ENCODE data around the gene GLCE.
"Not testable (repeated sequence)": the region's sequence is repeated elsewhere in the genome, so short reads cannot be mapped to it uniquely, and the experiment has no call there.

GLCE gene

DNA sequence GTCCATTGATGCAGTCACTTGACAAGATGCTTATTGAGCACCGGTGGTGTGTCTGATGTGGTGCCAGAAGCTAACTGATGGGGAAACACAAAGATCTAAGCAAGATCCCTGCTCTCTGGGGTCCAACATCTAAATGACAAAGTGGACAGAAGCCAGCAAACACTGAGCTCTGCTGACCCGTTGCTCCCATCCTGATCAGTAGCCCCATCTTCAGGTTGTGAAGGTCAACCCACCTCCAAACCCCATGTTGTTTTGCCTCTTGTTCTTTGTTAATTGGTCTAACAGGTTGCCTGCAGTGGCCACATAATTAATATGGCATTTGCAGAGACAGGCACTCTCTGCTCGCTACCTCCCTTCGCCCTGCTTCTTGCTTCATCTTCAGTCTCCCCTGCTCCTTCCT, 21.5 kb upstream of the GLCE start:
- DNase-seq: no peak

DNA sequence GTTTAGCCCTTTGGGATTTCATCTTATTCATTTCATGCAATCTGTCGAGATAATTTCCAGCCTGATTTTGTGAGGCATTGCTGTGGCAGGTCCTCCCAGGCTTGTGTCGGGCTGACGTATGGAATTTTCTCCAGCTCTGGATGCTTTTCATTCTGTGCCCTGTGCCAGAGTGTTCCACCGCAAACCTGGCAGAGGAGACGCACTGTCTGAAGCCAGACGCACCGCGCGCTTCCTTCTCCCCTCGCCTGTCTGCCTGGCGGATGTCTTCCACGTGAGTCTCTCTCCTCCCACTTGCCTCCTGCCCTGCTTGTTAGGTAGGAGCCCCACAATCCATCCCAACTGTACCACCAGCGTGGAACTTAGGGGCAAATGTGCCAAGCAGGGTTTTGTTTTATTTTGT, 20.1 kb upstream of the GLCE start:
- no peak for DNase-seq

DNA sequence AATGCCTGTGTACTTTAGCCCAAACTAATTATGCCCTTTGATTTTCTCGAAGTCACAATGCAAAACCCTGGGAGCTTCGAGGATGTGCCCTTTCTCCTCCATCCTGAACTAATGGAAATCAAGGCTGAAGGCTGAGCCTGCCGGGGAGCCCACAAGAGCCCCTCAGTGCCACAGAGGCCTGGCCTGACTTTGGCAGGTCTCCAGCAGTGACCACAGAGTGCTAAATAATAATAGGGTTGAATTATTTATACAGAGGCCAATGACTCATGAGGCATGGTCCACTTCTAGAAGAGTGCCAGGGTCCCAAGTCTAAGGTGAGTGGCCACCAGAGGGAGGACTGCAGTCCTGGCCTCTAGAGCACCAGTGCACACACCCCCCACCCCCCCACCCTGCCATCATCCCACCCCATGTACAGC, 19.1 kb upstream of the GLCE start:
- DNase-seq: no peak

DNA sequence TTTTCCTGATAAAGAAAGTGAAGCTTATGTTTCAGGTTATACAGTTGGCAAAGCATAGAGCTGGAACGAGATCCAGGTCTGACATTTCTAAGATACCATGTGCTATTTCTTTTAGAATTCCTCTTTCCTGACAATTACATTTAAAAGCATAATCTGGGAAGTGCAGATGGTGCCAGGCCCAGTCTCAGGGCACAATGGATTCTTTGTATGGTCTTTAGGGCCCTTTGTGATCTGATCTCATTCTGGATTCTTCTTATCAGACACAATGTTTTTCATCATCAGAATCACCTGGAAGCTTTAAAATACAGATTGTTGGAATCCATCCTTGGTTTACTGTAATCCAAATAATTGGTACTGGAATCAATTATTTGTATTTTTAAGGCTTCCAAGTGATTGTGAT, 18.6 kb upstream of the GLCE start:
- no peak for DNase-seq

DNA sequence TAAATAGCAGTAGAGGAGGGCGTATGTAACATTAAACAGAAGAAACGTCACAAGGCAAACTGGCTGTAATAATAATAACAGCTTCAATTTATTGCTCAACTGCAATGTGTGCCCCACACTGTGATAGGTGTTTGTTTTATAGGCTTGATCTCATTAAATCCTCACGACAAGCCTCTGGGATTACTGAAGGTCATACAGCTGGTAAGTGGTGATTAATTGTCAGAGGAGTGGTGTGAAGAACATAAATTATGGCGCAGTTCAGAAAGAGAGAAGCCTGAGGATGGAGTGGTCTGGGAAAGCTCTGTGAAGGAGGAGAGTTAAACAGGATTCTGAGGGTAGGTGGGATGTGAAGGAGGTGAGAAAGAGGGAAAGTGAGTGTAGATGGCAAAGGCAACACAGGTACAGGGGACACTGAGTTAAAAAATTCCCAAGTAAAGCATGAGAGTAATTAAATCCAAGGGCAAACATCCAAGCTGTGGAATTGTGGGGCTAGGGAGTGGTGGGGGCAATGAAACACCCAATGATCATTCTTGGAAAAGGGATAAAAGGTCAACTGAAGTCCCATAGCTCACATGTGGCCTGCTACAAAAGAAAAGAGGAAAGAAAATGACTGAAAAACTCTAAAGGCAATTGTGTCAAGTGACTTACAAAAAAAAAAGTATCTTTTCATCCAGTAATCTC, 16.5 kb upstream of the GLCE start:
- no peak for DNase-seq

DNA sequence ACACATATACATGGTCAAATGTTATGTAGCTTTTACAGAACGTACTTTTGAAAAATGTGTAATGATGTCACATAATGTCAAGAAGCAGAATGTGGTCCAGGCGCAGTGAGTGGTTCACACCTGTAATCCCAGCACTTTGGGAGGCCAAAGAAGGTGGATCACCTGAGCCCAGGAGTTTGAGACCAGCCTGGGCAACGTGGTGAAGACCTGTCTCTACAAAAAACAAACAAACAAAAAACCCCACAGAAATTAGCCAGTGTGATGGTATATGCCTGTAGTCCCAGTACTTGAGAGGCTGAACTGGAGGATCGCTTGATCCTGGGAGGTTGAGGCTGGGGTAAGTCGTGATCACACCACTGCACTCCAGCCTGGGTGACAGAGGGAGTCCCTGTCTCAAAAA, 15.9 kb upstream of the GLCE start:
- DNase-seq: no peak

DNA sequence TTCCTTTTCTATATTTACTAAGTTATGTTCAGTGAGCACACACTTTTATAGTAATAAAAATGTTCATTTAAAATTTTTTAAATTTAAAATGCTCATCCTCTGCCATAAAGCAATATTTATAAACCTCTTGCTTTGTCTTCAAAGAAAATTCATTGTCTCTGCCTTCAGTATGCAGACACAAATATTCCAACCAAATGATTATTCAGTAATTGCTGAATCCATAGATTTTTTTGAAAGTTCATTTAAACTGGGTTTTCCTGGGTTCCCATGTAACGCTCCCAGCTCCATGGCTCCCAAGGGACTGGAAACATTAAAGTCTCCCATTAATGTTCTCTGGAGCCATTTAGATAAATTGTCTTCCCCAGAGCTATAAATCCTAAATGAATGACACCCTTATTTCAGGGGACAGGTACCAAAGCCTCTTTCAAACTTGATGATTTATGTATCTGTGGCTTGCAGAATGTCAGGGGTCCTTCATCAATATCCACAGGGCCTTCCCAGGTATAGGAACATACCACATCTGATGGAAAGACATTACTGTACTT, 15.2 kb upstream of the GLCE start:
- DNase-seq: no peak

DNA sequence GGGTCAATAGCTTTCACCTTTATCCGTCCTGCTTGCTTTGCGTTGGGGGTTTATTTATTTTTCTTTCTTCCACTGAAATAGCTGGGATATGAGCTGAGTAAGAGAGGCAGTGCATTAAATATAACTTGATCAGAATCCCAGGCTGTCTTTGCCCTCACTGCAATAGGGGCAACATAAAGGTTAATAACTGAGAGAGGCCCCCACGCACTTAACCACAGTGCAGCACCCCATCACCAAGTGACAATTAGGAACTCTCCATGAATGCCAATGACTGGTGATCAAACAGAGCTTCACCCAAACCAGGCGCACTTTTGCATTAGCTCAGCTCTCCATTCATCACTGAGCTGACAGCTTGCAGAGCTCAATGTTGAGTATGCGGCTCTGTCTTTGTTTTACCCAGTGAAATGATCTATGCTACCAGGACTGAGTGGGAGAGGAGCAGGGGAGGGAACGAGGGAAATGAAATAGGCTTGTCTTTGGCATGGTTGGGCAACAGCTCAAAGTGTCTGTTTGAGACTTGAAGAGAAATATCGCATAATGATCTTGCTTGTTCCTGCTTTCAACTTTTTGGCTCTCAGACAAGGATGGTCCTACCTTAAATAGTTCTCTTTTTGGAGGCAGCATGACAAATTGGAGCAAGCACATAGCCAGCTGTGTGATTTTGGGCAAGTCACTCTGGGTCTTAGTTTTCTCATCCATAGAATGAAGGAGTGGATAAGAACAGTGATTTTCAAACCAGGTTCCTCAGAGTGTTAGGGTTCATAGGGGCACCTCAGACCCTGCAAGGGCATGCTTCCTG, 14.5 kb upstream of the GLCE start:
- no peak for DNase-seq

DNA sequence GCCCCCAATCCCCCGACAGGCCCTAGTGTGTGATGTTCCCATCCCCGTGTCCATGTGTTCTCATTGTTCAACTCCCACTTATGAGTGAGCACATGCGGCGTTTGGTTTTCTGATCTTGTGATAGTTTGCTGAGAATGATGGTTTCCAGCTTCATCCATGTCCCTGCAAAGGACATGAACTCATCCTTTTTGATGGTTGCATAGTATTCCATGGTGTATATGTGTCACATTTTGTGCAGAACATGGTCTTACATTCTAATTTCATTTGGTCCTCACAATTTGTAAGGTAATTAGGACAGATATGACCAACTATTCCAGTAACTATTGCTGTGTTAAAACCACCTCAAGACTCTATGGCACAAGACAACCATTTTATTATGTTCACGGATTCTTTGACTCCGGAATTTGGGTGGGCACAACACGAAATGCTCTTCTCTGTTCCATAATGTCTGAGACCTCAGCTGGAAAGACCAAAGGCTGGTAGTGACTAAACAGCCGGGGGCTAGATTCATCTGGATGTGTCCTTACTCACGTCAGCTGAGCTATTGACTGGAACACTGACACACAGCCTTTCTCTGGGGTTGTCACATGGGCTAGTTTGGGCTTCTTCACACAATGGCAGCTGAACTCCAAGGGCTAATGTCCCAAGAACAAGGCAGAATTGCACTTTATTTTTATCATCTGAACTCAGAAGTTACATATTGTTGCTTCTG, 13.6 kb upstream of the GLCE start:
- no peak for DNase-seq

DNA sequence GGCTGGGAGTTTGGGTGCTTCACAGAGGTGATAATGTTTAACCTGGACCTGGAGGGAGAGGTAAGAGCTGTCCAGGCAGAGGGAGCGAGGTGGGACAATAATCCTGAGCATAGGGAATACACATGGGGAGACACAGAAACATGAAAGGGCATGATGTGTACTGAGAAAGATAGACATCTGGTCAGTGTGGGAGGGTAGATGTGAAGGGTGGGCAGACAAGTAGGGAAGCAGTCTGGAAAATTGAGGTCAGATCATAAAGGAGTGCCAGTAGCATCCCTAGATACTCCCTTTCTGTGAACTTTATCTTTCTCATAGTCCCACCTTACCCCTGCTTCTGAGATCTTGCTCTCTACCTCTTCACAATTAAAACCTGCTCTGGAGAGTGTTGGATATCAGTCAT, 12.0 kb upstream of the GLCE start:
- DNase-seq: no peak

DNA sequence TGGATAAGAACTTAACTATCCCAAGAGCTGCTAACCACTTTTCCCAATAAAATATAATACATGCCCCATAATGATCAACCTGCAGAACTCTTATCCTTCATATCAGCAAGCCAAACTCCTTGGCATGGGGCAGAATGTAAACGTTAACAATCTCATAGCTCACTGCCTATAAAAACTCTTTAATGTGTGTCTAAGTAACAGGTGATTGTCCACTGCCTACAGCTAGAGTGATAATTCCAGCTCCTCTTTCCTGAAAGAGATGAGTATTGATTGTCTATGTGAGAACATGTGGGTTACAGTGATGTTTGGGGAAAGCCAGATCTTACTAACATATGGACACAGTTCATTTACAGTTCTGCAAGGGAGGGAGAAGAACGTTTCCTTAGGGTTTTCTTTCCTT, 11.3 kb upstream of the GLCE start:
- no peak for DNase-seq

DNA sequence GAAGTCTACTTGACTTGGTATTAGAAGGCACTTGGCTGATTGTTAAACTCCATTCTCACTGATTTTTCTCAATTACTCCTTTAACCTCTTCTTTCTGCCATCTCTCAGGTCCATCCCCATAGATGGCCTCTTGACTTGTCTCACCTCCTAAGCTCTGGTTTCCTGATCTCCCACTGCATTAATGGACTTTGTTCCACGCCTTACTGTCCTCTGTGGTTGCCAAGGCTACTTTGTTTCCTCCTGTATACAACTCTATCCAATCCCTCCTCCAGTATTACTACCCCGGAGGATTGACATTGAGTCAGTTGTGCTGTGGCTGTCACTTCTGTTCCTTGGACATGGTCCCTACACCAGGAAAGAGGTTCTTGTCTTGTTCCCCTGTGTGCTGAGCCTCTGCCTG, 10.6 kb upstream of the GLCE start:
- no peak for DNase-seq

DNA sequence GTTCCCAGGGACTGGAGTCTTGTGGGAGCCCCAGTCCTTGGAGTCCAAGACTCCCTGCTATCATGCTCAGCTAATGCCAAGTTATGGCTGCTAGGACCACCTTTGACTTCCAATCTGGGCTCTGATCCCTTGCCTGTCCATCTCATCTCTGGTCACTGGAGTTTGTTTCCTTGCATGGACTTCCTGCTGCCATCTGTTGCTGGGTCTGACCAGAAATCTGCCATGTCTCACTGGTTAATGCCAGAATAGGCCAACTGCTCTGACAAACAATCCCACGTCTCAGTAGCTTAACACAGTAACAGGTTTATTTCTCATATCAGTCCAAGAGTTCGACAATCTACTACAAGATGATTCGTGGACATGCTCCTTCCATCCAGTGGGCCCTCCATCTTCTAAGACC, 10.1 kb upstream of the GLCE start:
- DNase-seq: no peak

DNA sequence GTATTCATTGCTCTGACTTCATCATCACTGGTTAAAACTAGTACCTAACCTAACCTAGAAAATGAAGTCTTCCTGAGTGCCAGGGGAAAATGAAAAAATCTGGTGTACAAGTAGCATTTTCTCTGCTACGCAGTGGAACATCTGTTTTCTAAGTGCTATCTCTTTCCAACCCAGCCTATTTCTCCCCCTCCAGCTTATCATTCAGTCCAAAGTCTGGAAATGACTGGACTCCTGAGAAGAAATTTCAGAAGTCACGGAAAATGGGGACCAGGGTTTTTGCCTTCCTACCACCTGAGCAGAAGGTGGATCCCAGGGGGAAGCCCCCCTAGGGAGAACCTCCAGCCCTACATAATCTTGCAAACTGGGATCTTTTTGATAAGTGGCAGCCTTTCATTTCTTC, 9.6 kb upstream of the GLCE start:
- no peak for DNase-seq

DNA sequence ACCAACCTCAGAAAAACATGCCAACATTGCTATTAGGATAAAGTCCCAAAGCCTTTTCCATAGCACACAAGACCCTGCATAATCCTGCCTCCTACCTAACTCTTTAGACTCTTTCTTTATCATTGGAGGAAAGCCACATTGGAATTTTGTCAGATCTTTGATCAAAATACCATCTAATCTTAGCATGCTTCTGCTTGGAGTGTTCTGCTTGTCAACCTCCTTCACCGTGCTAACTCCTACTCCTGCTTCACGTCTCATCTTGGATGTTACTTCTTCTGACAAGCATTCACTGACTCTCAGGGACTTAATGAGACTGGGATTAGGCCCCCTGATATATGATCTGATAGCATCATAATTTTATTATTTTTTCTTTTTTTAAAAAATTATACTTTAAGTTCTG, 7.4 kb upstream of the GLCE start:
- DNase-seq: no peak

DNA sequence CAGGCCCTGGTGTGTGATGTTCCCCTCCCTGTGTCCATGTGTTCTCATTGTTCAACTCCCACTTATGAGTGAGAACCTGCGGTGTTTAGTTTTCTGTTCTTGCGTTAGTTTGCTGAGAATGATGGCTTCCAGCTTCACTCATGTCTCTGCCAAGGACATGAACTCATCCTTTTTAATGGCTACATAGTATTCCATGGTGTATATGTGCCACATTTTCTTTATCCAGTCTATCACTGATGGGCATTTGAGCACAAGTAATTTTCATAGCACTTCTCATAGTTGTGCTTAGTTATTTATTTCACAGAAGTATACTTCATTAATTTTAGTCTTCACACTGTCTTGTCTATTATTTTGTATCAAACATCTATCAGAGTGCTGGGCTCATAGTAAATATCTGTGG, 6.8 kb upstream of the GLCE start:
- DNase-seq: not testable (repeated sequence)

DNA sequence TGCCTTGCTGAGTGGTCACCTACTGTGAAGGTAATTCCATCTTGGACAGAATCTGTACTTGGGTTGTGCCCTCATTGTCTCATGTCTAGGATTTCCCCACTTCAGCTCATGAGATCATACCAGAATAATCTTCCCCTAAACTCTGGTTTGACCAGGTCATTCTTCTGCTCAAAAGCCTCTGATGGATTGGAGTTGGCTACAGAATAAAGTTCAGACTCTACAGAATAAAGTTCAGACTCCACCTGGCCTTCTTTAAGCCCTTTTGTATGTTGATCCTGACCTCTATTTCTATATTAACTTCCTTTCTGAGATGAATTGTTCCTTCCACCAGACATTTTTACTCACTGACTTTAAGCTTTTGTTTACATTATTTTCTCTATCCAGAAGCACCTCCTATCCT, 6.4 kb upstream of the GLCE start:
- no peak for DNase-seq

DNA sequence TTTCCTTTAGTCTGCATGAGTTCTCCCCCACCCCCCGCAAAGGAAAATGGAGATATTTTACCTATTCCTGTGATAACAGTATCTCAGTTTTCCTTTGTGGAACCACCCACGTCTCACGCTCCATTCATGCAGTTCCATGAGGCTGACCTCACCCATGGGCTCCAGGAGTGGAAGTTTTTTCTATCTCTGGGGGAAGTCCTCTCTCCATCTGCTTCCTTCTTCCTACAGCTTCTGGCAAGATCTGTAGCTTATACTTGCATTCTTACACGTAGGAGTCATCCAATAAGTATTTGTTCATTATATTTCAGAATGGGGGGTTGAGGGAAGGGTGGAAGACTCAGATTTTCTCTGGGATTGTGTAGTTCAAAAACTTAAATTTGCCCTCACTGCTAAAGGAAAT, 5.8 kb upstream of the GLCE start:
- no peak for DNase-seq

DNA sequence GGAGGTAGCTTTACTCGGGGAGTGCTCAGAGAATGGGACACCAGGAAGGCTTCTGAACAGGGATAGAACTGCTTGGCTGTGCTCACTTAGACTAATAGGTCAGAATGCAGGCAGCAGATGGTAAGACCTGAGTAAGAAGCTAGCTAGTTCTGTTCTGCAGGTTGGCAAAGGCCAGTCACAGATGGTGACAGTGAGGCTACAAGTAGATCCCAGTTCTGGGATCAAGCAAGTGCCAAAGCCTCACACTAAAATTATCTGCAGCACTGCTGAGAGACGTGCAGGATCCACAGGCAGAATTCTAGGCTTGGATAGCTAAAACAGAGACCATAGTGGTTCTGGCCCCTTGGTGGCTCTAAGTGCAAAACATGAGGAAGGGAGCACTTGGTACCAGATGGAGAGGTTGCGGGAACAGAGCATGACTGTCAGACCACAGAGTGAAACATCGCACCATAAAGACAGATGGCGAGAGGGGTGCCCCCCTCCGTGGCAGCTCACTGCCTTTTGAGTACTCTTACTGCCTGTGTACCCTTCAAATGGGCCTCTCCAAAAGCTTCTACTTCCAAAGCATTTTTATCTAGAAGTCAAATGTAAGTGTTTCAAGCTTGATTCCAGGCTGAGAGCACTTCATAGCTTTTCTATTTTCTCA, 3.6 kb upstream of the GLCE start:
- no peak for DNase-seq

DNA sequence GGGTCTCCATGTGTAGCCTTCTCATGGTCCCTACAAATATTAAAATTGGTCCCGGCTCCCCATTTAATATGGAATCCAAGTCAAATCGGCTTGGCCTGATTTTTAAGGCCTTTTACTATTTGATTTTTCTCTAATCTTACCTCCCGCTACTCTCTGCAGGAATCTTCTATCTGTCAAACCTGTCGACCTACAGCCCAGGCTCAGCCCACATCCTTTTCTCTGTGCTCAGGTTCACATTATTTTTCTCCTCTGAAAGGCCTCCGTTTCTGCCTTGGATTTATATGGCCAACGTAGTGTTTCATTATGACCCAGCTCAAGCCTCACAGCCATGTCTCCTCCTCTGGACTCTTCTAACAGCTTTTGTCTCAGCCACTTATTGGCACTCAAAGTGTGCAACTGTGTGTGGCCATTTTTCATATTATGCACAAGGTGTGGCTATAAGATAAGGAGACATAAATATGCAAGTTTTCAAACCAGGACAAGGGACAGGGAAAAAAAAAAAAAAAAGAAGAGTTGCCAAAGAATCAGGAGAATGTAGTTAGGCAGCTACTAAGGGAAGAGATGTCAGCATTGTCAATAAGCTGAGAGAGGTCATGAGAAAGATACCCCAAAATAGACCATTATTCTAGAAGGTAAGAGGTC, 2.1 kb upstream of the GLCE start:
- DNase-seq: no peak

DNA sequence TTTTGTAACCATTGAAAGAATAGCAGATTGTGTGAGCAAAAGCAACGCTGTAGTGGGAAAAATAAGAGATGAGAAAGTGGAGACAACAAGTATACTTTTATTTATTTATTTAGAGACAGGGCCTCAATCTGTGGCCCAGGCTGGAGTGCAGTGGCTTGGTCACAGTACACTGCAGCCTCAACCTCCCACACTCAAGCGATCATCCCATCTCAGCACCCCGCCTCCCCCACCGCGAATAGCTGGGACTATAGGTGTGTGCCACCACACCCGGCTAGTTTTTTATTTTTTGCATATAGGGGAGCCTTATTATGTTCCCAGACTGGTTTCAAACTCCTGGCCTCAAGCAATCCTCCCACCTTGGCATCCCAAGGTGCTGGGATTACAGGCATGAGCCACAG, 1.6 kb upstream of the GLCE start:
- no peak for DNase-seq

DNA sequence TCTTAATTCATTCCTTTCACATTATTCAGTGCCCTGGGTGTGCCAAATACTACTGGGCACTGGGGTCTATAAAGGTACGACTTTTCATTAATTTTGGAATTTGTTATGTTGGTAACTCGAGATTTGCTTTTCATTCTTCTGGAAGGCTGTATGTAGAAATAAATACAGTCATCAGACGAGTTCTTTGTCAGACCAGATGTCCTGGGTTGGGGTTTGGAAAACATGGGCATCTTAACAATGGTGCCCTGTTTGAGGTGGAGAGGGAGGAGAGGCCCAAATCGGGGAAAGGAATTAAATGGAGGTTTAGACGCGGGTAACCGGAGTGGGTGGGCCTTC, 662 bp upstream of the GLCE start:
- no peak for DNase-seq
